LoVo (cell line): Measurements from ENCODE around the gene HMGCLL1.

ENCODE experiments used
- DNase-seq: peaks from one replicate; pipeline ENCODE4 v3.0.0-alpha.2; 2016; ENCODE audit warnings: low spot score

The HMGCLL1 gene

GRCh38 chr6:55443238-55444134 lies 135.5 kb downstream of the HMGCLL1 start:
- no peak for DNase-seq

GRCh38 chr6:55438203-55438602 lies 140.8 kb downstream of the HMGCLL1 start:
- DNase-seq, result no peak

GRCh38 chr6:55437141-55437540 lies 141.9 kb downstream of the HMGCLL1 start:
- DNase-seq, result no peak

GRCh38 chr6:55433446-55434130 lies 145.4 kb downstream of the HMGCLL1 start:
- DNase-seq, result no peak

GRCh38 chr6:55423933-55424332 lies 155.1 kb downstream of the HMGCLL1 start:
- no peak for DNase-seq

- DNase-seq, result no peak
These were observed 168.3 kb downstream of the HMGCLL1 start for GRCh38 chr6:55410674-55411073.

GRCh38 chr6:55405474-55406235 lies 173.3 kb downstream of the HMGCLL1 start:
- DNase-seq, result no peak

- no peak for DNase-seq
These were observed 179.6 kb downstream of the HMGCLL1 start for GRCh38 chr6:55399351-55399750.

GRCh38 chr6:55397986-55398385 lies 181.0 kb downstream of the HMGCLL1 start:
- DNase-seq, result no peak

- no peak for DNase-seq
These were observed 183.1 kb downstream of the HMGCLL1 start for GRCh38 chr6:55395871-55396270.

GRCh38 chr6:55388211-55388610 lies 190.8 kb downstream of the HMGCLL1 start:
- no peak for DNase-seq
